ENCODE measurements around the gene NID2. TPM values are rescaled to one million over a fixed set of nuclear protein-coding genes. Genes with fewer than 3 reads are reported as not detected.
A peak's percentile ranks its signal among the peaks of the same experiment; 100 is the strongest.

The NID2 gene
- total RNA-seq, 1 experiment from 2014 or later = 6.6 TPM

DNA sequence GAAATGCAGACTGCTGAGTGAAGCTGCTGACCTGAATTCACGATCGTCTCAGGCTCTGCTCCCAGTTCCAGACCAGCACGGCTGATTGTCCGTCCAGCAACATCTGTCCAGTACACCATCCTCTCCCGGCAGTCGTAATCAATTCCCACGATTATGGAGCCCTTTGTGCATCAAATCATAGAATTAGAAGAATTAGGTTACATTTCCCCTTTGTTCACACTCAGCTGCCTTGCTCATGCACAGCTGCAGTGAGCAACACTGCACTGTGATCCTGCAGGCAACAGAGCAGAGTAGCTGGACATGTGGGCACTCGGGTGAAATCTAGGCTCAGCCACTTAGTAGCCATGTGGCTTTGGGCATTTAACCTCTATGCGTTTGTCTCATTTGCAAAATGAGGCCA, 57.3 kb downstream of the NID2 start:
- H3K4me1 ChIP-seq (ENCODE audit: insufficient read depth, low read length) = peaks cover 2% of the 10 kb centered on the region; the same call in 1 of the 2 replicates
- H4K8ac ChIP-seq (replicated peaks; ENCODE audit: insufficient read length, low read depth, low read length) = no peak overlapping the region
- no peaks in the 10 kb centered on the region for H3K79me1 ChIP-seq (ENCODE audit: insufficient read depth, low read depth, low read length, poor library complexity, severe bottlenecking)
- no peak overlapping the region for H2BK5ac ChIP-seq (ENCODE audit: insufficient read length, low read length)
- no peak overlapping the region for H3K14ac ChIP-seq (ENCODE audit: insufficient read depth, low read length)
- no peak overlapping the region for H2BK120ac ChIP-seq (ENCODE audit: low read depth, low read length, poor library complexity, severe bottlenecking)
- H2BK20ac ChIP-seq (ENCODE audit: low read depth, low read length, poor library complexity, severe bottlenecking) = no peak overlapping the region
- peak overlapping the region; percentile 19 to 77 (median 32); a peak in 5 of 7 replicates for H3K27ac Mint-ChIP-seq
- no peak overlapping the region for H3K27ac ChIP-seq (ENCODE audit: insufficient read length, low read depth, low read length)
- no peak overlapping the region for H3K18ac ChIP-seq (ENCODE audit: insufficient read length, low read depth, low read length)
- H2BK15ac ChIP-seq (ENCODE audit: low read depth, low read length) = no peak overlapping the region
- H4K20me1 ChIP-seq (ENCODE audit: control insufficient read depth, insufficient read depth, insufficient read length) = no peaks in the 10 kb centered on the region
- no peak overlapping the region for H3K4me3 Mint-ChIP-seq
- H3K9ac ChIP-seq (ENCODE audit: extremely low read depth, insufficient read length, low read length) = no peak overlapping the region
- no peak overlapping the region for H3T11ph ChIP-seq (ENCODE audit: low read length)
- H3K79me2 ChIP-seq (ENCODE audit: insufficient read depth, low read length) = no peaks in the 10 kb centered on the region
- WGBS (ENCODE audit: extremely low coverage, insufficient read length, low lambda C conversion rate) = no CpG with 5 or more reads among the region's 9 CpGs
- H4K5ac ChIP-seq (ENCODE audit: insufficient read length, low read depth, low read length) = no peak overlapping the region
- H3K4me1 Mint-ChIP-seq = peaks cover 32 to 43% of the 10 kb centered on the region in 2 experiments
- no peak overlapping the region for H3K23ac ChIP-seq (ENCODE audit: insufficient read length, low read depth, low read length)
- no peaks in the 10 kb centered on the region for H3K23me2 ChIP-seq (ENCODE audit: insufficient read length, low read depth, low read length, poor library complexity, severe bottlenecking)
- H4K91ac ChIP-seq (ENCODE audit: insufficient read length, low read depth, low read length) = no peak overlapping the region
- H3K27me3 Mint-ChIP-seq (ENCODE audit: low read depth) = no peaks in the 10 kb centered on the region
- no peak overlapping the region for H3K4ac ChIP-seq (ENCODE audit: low read depth, low read length)
- no peaks in the 10 kb centered on the region for H3K9me3 ChIP-seq (ENCODE audit: control insufficient read depth, low read depth, low read length)
- H3K27me3 ChIP-seq (ENCODE audit: insufficient read depth, low read length) = no peaks in the 10 kb centered on the region
- no peaks in the 10 kb centered on the region for H3K9me3 Mint-ChIP-seq
- TF ChIP-seq, protein P1, sequence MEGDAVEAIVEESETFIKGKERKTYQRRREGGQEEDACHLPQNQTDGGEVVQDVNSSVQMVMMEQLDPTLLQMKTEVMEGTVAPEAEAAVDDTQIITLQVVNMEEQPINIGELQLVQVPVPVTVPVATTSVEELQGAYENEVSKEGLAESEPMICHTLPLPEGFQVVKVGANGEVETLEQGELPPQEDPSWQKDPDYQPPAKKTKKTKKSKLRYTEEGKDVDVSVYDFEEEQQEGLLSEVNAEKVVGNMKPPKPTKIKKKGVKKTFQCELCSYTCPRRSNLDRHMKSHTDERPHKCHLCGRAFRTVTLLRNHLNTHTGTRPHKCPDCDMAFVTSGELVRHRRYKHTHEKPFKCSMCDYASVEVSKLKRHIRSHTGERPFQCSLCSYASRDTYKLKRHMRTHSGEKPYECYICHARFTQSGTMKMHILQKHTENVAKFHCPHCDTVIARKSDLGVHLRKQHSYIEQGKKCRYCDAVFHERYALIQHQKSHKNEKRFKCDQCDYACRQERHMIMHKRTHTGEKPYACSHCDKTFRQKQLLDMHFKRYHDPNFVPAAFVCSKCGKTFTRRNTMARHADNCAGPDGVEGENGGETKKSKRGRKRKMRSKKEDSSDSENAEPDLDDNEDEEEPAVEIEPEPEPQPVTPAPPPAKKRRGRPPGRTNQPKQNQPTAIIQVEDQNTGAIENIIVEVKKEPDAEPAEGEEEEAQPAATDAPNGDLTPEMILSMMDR (conservative IDR thresholded peaks at IDR 0.05) = no peak
- no peak overlapping the region for H3K4me2 ChIP-seq (ENCODE audit: insufficient read depth, insufficient read length, low read length)
- H2AK5ac ChIP-seq (ENCODE audit: insufficient read length, low read length) = no peak overlapping the region
- H3K36me3 Mint-ChIP-seq (ENCODE audit: insufficient read depth in 1 of 3, low read depth in 3 of 3) = peaks cover 21 to 48% (median 38%) of the 10 kb centered on the region in 3 experiments; a peak in 6 of 7 replicates
- no peak overlapping the region for H3K56ac ChIP-seq (ENCODE audit: insufficient read length, low read depth, low read length)
- H2AFZ ChIP-seq (ENCODE audit: low read length) = no peak overlapping the region
- no peak overlapping the region for H2BK12ac ChIP-seq (ENCODE audit: insufficient read length, low read depth, low read length)
- no peak for DNase-seq

Data from H9 (cell line).